GM21529 (cell line): Measurements from ENCODE around the gene KIF17.
"Not testable (repeated sequence)": the region's sequence is repeated elsewhere in the genome, so short reads cannot be mapped to it uniquely, and the experiment has no call there.

Source experiments
- ATAC-seq: cut with Tn5 transposase; IDR thresholded peaks from one replicate; pipeline ENCODE4 v1.9.1; 2021; ENCODE audit not compliant: unreplicated experiment

Gene KIF17

GRCh38 chr1:20693623-20694022, 24.2 kb downstream of the KIF17 start:
- no peak for ATAC-seq

- no peak for ATAC-seq
Observed at GRCh38 chr1:20691872-20692271, 25.9 kb downstream of the KIF17 start.

- ATAC-seq, result no peak
Observed at GRCh38 chr1:20689645-20690056, 28.2 kb downstream of the KIF17 start.

GRCh38 chr1:20686883-20687725, 30.7 kb downstream of the KIF17 start:
- ATAC-seq, result no peak

GRCh38 chr1:20685741-20686140, 32.1 kb downstream of the KIF17 start:
- no peak for ATAC-seq

- ATAC-seq, result no peak
Observed at GRCh38 chr1:20685099-20685662, 32.6 kb downstream of the KIF17 start.

- no peak for ATAC-seq
Observed at GRCh38 chr1:20684651-20685050, 33.2 kb downstream of the KIF17 start.

GRCh38 chr1:20684050-20684620, 33.7 kb downstream of the KIF17 start:
- ATAC-seq, result no peak

- ATAC-seq, result no peak
Observed at GRCh38 chr1:20683614-20684013, 34.2 kb downstream of the KIF17 start.

GRCh38 chr1:20682571-20683236, 35.1 kb downstream of the KIF17 start:
- no peak for ATAC-seq

GRCh38 chr1:20681999-20682398, 35.8 kb downstream of the KIF17 start:
- no peak for ATAC-seq

GRCh38 chr1:20680269-20680668, 37.5 kb downstream of the KIF17 start:
- no peak for ATAC-seq

GRCh38 chr1:20678599-20678998, 39.2 kb downstream of the KIF17 start:
- ATAC-seq, result peak; percentile 63

GRCh38 chr1:20673626-20674025, 44.2 kb downstream of the KIF17 start:
- ATAC-seq, result not testable (repeated sequence)

GRCh38 chr1:20672265-20672632, 45.6 kb downstream of the KIF17 start:
- no peak for ATAC-seq

GRCh38 chr1:20670936-20671335, 46.9 kb downstream of the KIF17 start:
- no peak for ATAC-seq

- no peak for ATAC-seq
Observed at GRCh38 chr1:20668581-20668980, 49.2 kb downstream of the KIF17 start.

- no peak for ATAC-seq
Observed at GRCh38 chr1:20666804-20667203, 51.0 kb downstream of the KIF17 start.

- ATAC-seq, result no peak
Observed at GRCh38 chr1:20666146-20666545, 51.7 kb downstream of the KIF17 start.

- no peak for ATAC-seq
Observed at GRCh38 chr1:20665726-20666125, 52.1 kb downstream of the KIF17 start.

GRCh38 chr1:20663969-20664715, 53.7 kb downstream of the KIF17 start:
- ATAC-seq, result no peak
